ENCODE results near the gene CCSER1.
A peak's percentile ranks its signal among the peaks of the same experiment; 100 is the strongest.
"Not testable (repeated sequence)": the region's sequence is repeated elsewhere in the genome, so short reads cannot be mapped to it uniquely, and the experiment has no call there.

CCSER1 gene

GRCh38 chr4:90306810-90307209, 179.6 kb downstream of the CCSER1 start:
- no peak for DNase-seq

- not testable (repeated sequence) for DNase-seq
Observed at GRCh38 chr4:90317140-90317539, 189.9 kb downstream of the CCSER1 start.

GRCh38 chr4:90317785-90318184, 190.6 kb downstream of the CCSER1 start:
- no peak for DNase-seq

- no peak for DNase-seq
Observed at GRCh38 chr4:90318193-90318592, 191.0 kb downstream of the CCSER1 start.

- DNase-seq: no peak
Observed at GRCh38 chr4:90328558-90328957, 201.4 kb downstream of the CCSER1 start.

GRCh38 chr4:90330546-90330945, 203.4 kb downstream of the CCSER1 start:
- no peak for DNase-seq

- DNase-seq: no peak
Observed at GRCh38 chr4:90345549-90346215, 218.5 kb downstream of the CCSER1 start.

- DNase-seq: no peak
Observed at GRCh38 chr4:90349636-90350035, 222.4 kb downstream of the CCSER1 start.

GRCh38 chr4:90357117-90357710, 230.0 kb downstream of the CCSER1 start:
- DNase-seq: no peak

- no peak for DNase-seq
Observed at GRCh38 chr4:90375081-90375480, 247.9 kb downstream of the CCSER1 start.

GRCh38 chr4:90393215-90393614, 266.0 kb downstream of the CCSER1 start:
- DNase-seq: no peak

GRCh38 chr4:90403781-90404180, 276.6 kb downstream of the CCSER1 start:
- no peak for DNase-seq

GRCh38 chr4:90407897-90408296, 280.7 kb downstream of the CCSER1 start:
- DNase-seq: not testable (repeated sequence)

- DNase-seq: not testable (repeated sequence)
Observed at GRCh38 chr4:90412786-90413185, 285.6 kb downstream of the CCSER1 start.

- DNase-seq: peak in 1 of 2 experiments; percentile 9
Observed at GRCh38 chr4:90415116-90415515, 287.9 kb downstream of the CCSER1 start.

- peak in 1 of 2 experiments; percentile 31 for DNase-seq
Observed at GRCh38 chr4:90419124-90419711, 292.0 kb downstream of the CCSER1 start.

- no peak for DNase-seq
Observed at GRCh38 chr4:90421161-90421560, 294.0 kb downstream of the CCSER1 start.

- DNase-seq: no peak
Observed at GRCh38 chr4:90425893-90426292, 298.7 kb downstream of the CCSER1 start.

GRCh38 chr4:90438522-90438921, 311.3 kb downstream of the CCSER1 start:
- DNase-seq: no peak

GRCh38 chr4:90441770-90442169, 314.6 kb downstream of the CCSER1 start:
- DNase-seq: no peak

- no peak for DNase-seq
Observed at GRCh38 chr4:90442619-90443018, 315.4 kb downstream of the CCSER1 start.

GRCh38 chr4:90443231-90443630, 316.0 kb downstream of the CCSER1 start:
- no peak for DNase-seq

- DNase-seq: no peak
Observed at GRCh38 chr4:90444904-90445303, 317.7 kb downstream of the CCSER1 start.

- no peak for DNase-seq
Observed at GRCh38 chr4:90445380-90445779, 318.2 kb downstream of the CCSER1 start.
